HepG2 (cell line): ENCODE data around the gene EMC9. TPM values are rescaled to one million over a fixed set of nuclear protein-coding genes. Genes with fewer than 3 reads are reported as not detected.
A peak's percentile ranks its signal among the peaks of the same experiment; 100 is the strongest.

ENCODE experiments used
- ARID2 ChIP-seq: sonication (generic); formaldehyde crosslinking; IDR thresholded peaks from 2 replicates; pipeline ENCODE4 v1.8.1; 2022; ENCODE audit warnings: mild to moderate bottlenecking, missing genetic modification reagents, borderline replicate concordance
- CCDC6 ChIP-seq: sonication (generic); formaldehyde crosslinking; IDR thresholded peaks from 2 replicates; pipeline ENCODE4 v1.8.1; 2022; ENCODE audit warnings: mild to moderate bottlenecking, missing genetic modification reagents, moderate library complexity
- DPF2 ChIP-seq: sonication (generic); formaldehyde crosslinking; IDR thresholded peaks from 2 replicates; pipeline ENCODE4 v1.4.0; 2020; ENCODE audit warnings: mild to moderate bottlenecking, low read depth, missing genetic modification reagents, borderline replicate concordance
- GATAD2A ChIP-seq: IDR thresholded peaks from 2 replicates; pipeline ENCODE4 v1.6.1; 2016
- HCFC1 ChIP-seq: fragments of 150-350 bp; IDR thresholded peaks from 2 replicates; pipeline ENCODE4 v1.6.1; 2014; ENCODE audit warnings: low read depth, low read length
- HOXA9 ChIP-seq: sonication (generic); formaldehyde crosslinking; IDR thresholded peaks from 2 replicates; pipeline ENCODE4 v1.8.1; 2022; ENCODE audit warnings: missing genetic modification reagents, mild to moderate bottlenecking, moderate library complexity, borderline replicate concordance
- KMT2A ChIP-seq: sonication (generic); formaldehyde crosslinking; IDR thresholded peaks from 2 replicates; pipeline ENCODE4 v1.4.0; 2020; ENCODE audit warnings: missing genetic modification reagents
- NFKB2 ChIP-seq: sonication (generic); formaldehyde crosslinking; IDR thresholded peaks from 2 replicates; pipeline ENCODE4 v1.4.0; 2020; ENCODE audit warnings: missing genetic modification reagents, borderline replicate concordance
- PAX8 ChIP-seq: sonication (generic); formaldehyde crosslinking; IDR thresholded peaks from 2 replicates; pipeline ENCODE4 v1.8.0; 2022; ENCODE audit warnings: mild to moderate bottlenecking, missing genetic modification reagents, borderline replicate concordance
- POLR2A ChIP-seq, 2 experiments: IDR thresholded peaks; 2 replicates each; pipeline ENCODE4 v1.6.1; 2011; ENCODE audit warnings: low read depth in 2 of 2, low read length in 2 of 2, mild to moderate bottlenecking in 1 of 2, moderate library complexity in 1 of 2; ENCODE audit not compliant: insufficient read depth in 1 of 2
- PRPF4 ChIP-seq: fragments of 200-400 bp; formaldehyde crosslinking; IDR thresholded peaks from 2 replicates; pipeline ENCODE4 v1.6.1; 2016; ENCODE audit warnings: low read length, low read depth; ENCODE audit not compliant: poor library complexity, severe bottlenecking
- RAD21 ChIP-seq: fragments of 450-650 bp; formaldehyde crosslinking; IDR thresholded peaks from 2 replicates; pipeline ENCODE4 v1.5.0; 2020; ENCODE audit warnings: mild to moderate bottlenecking
- SALL1 ChIP-seq: sonication (generic); formaldehyde crosslinking; IDR thresholded peaks from 2 replicates; pipeline ENCODE4 v1.8.0; 2022; ENCODE audit warnings: mild to moderate bottlenecking, missing genetic modification reagents
- STAG1 ChIP-seq: sonication (generic); formaldehyde crosslinking; IDR thresholded peaks from 2 replicates; pipeline ENCODE4 v1.4.0; 2020; ENCODE audit warnings: missing genetic modification reagents
- TBP ChIP-seq: sonication (generic); formaldehyde crosslinking; IDR thresholded peaks from 2 replicates; pipeline ENCODE4 v1.5.0; 2020; ENCODE audit warnings: missing genetic modification reagents
- ZBTB42 ChIP-seq: sonication (generic); formaldehyde crosslinking; IDR thresholded peaks from 2 replicates; pipeline ENCODE4 v1.5.0; 2020; ENCODE audit warnings: mild to moderate bottlenecking, missing genetic modification reagents
- ZKSCAN8 ChIP-seq: IDR thresholded peaks from 2 replicates; pipeline ENCODE4 v1.6.1; 2016; ENCODE audit warnings: borderline replicate concordance, missing genetic modification reagents, missing compliant biosample characterization
- ZNF607 ChIP-seq: sonication (generic); formaldehyde crosslinking; IDR thresholded peaks from 2 replicates; pipeline ENCODE4 v1.5.1; 2020; ENCODE audit warnings: missing genetic modification reagents, mild to moderate bottlenecking, borderline replicate concordance
- ZNF724P ChIP-seq: sonication (generic); formaldehyde crosslinking; IDR thresholded peaks from 2 replicates; pipeline ENCODE4 v1.8.0; 2022; ENCODE audit warnings: missing genetic modification reagents, borderline replicate concordance
- ZNF883 ChIP-seq: sonication (generic); formaldehyde crosslinking; IDR thresholded peaks from 2 replicates; pipeline ENCODE4 v1.5.1; 2020; ENCODE audit warnings: mild to moderate bottlenecking, missing genetic modification reagents; ENCODE audit errors: not compliant biosample characterization
- polyA plus RNA-seq, 8 experiments: library from polyadenylated mRNA; depleted of rRNA in 3 of 8; stranded (reverse) in 7 of 8; unstranded in 1 of 8; fragments of >200 nt; fragmentation: Illumina TruSeq in 4 of 8; extraction: Trizol in 4 of 8; gene quantifications; 2 replicates each; pipeline versions ENCODE4 v1.2.1 to v1.2.3, GENCODE V29; 2011 to 2016; ENCODE audit warnings: low read depth in 4 of 8, missing spikeins in 1 of 8, mixed read lengths in 1 of 8; ENCODE audit not compliant: insufficient read depth in 1 of 8
- total RNA-seq, 5 experiments: library from RNA; depleted of rRNA; stranded (reverse); fragments of >200 nt; fragmentation: Illumina TruSeq; extraction: Trizol; gene quantifications; 2 replicates each; pipeline ENCODE4 v1.2.3, GENCODE V29; 2016; ENCODE audit warnings: low read depth in 1 of 5
- TF ChIP-seq, protein P1 (sequence below): sonication (generic); formaldehyde crosslinking; IDR thresholded peaks from 2 replicates; pipeline ENCODE4 v1.5.1; 2020; ENCODE audit warnings: missing genetic modification reagents, mild to moderate bottlenecking, borderline replicate concordance
- TF ChIP-seq, protein P2 (sequence below): sonication (generic); formaldehyde crosslinking; IDR thresholded peaks from 2 replicates; pipeline ENCODE4 v1.4.0; 2020; ENCODE audit warnings: missing genetic modification reagents
- TF ChIP-seq, protein P3 (sequence below): sonication (generic); formaldehyde crosslinking; IDR thresholded peaks from 2 replicates; pipeline ENCODE4 v1.8.0; 2022; ENCODE audit warnings: missing genetic modification reagents, low read depth, mild to moderate bottlenecking, borderline replicate concordance
- TF ChIP-seq, protein P4 (sequence below): sonication (generic); formaldehyde crosslinking; IDR thresholded peaks from 2 replicates; pipeline ENCODE4 v1.4.0; 2020; ENCODE audit warnings: missing genetic modification reagents

Gene EMC9
- total and polyA plus RNA-seq, 2 of the 13 experiments (the other 11 are each of a cell fraction or from before 2014, with no cell fraction given) = 60.5 to 78.7 TPM

GRCh38 chr14:24141097-24141880 lies at the start of gene EMC9 (continued):
- TF ChIP-seq, protein P1, sequence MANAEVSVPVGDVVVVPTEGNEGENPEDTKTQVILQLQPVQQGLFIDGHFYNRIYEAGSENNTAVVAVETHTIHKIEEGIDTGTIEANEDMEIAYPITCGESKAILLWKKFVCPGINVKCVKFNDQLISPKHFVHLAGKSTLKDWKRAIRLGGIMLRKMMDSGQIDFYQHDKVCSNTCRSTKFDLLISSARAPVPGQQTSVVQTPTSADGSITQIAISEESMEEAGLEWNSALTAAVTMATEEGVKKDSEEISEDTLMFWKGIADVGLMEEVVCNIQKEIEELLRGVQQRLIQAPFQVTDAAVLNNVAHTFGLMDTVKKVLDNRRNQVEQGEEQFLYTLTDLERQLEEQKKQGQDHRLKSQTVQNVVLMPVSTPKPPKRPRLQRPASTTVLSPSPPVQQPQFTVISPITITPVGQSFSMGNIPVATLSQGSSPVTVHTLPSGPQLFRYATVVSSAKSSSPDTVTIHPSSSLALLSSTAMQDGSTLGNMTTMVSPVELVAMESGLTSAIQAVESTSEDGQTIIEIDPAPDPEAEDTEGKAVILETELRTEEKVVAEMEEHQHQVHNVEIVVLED (CRISPR knock-in tag) = peak; percentile 72
- no peak; the same call in 1 of the 2 replicates for TF ChIP-seq STAG1 (CRISPR knock-in tag)
- no peak for TF ChIP-seq ZNF607
- TF ChIP-seq ZNF724P (CRISPR knock-in tag) = peak; percentile 95
- TF ChIP-seq, protein P2, sequence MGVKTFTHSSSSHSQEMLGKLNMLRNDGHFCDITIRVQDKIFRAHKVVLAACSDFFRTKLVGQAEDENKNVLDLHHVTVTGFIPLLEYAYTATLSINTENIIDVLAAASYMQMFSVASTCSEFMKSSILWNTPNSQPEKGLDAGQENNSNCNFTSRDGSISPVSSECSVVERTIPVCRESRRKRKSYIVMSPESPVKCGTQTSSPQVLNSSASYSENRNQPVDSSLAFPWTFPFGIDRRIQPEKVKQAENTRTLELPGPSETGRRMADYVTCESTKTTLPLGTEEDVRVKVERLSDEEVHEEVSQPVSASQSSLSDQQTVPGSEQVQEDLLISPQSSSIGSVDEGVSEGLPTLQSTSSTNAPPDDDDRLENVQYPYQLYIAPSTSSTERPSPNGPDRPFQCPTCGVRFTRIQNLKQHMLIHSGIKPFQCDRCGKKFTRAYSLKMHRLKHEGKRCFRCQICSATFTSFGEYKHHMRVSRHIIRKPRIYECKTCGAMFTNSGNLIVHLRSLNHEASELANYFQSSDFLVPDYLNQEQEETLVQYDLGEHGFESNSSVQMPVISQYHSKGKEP (CRISPR knock-in tag) = 0 out of 2 replicates have a peak, but pooled peaks have one; percentile 33
- peak in 1 of 2 experiments; percentile 88; a peak in 2 of 4 replicates for TF ChIP-seq POLR2A (IDR thresholded peaks at IDR 0.05; ENCODE audit: insufficient read depth in 1 of 2, low read depth in 2 of 2, low read length in 2 of 2)
- TF ChIP-seq KMT2A = peak; percentile 70
- peak; percentile 92 for TF ChIP-seq PRPF4
- TF ChIP-seq, protein P3, sequence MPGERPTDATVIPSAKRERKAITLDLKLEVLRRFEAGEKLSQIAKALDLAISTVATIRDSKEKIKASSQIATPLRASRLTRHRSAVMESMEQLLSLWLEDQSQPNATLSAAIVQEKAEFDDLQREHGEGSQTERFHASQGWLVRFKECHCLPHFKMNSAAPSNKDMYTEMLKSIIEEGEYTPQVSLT = no peak
- peak; percentile 98 for TF ChIP-seq NFKB2 (CRISPR knock-in tag)
- no peak for TF ChIP-seq CCDC6 (CRISPR knock-in tag)
- TF ChIP-seq DPF2 (CRISPR knock-in tag) = peak; percentile 79; the same call in 1 of the 2 replicates
- peak; percentile 99 for TF ChIP-seq ARID2
- TF ChIP-seq HOXA9 = no peak
- peak; percentile 95; the same call in 1 of the 2 replicates for TF ChIP-seq PAX8 (CRISPR knock-in tag)
- TF ChIP-seq TBP (CRISPR knock-in tag) = no peak
- TF ChIP-seq, protein P4, sequence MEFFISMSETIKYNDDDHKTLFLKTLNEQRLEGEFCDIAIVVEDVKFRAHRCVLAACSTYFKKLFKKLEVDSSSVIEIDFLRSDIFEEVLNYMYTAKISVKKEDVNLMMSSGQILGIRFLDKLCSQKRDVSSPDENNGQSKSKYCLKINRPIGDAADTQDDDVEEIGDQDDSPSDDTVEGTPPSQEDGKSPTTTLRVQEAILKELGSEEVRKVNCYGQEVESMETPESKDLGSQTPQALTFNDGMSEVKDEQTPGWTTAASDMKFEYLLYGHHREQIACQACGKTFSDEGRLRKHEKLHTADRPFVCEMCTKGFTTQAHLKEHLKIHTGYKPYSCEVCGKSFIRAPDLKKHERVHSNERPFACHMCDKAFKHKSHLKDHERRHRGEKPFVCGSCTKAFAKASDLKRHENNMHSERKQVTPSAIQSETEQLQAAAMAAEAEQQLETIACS (CRISPR knock-in tag) = peak; percentile 43; the same call in 1 of the 2 replicates
- no peak for TF ChIP-seq SALL1 (CRISPR knock-in tag)
- TF ChIP-seq ZBTB42 (CRISPR knock-in tag) = peak; percentile 97
- TF ChIP-seq GATAD2A (CRISPR knock-in tag) = peak; percentile 0
- TF ChIP-seq HCFC1 = peak; percentile 5; the same call in 1 of the 2 replicates
- peak; percentile 84 for TF ChIP-seq RAD21 (CRISPR knock-in tag)
- TF ChIP-seq ZNF883 = peak; percentile 91
- peak; percentile 96 for TF ChIP-seq ZKSCAN8 (CRISPR knock-in tag)
